ENCODE data around the gene GDPD4.

Gene GDPD4

GRCh38 chr11:77233011-77233410 is 68.5 kb downstream of the GDPD4 start:
- in situ Hi-C loops (cut with MboI; ENCODE audit: low pct_unique_long_range_greater_than_20kb, low sequenced_read_pairs, unreplicated experiment) = no loop called here
- DNase-seq (ENCODE audit: low spot score) = no peak
- TF ChIP-seq, protein P1, sequence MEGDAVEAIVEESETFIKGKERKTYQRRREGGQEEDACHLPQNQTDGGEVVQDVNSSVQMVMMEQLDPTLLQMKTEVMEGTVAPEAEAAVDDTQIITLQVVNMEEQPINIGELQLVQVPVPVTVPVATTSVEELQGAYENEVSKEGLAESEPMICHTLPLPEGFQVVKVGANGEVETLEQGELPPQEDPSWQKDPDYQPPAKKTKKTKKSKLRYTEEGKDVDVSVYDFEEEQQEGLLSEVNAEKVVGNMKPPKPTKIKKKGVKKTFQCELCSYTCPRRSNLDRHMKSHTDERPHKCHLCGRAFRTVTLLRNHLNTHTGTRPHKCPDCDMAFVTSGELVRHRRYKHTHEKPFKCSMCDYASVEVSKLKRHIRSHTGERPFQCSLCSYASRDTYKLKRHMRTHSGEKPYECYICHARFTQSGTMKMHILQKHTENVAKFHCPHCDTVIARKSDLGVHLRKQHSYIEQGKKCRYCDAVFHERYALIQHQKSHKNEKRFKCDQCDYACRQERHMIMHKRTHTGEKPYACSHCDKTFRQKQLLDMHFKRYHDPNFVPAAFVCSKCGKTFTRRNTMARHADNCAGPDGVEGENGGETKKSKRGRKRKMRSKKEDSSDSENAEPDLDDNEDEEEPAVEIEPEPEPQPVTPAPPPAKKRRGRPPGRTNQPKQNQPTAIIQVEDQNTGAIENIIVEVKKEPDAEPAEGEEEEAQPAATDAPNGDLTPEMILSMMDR (IDR thresholded peaks at IDR 0.05; ENCODE audit: extremely low read depth, insufficient read depth, missing control alignments) = no peak

DNA sequence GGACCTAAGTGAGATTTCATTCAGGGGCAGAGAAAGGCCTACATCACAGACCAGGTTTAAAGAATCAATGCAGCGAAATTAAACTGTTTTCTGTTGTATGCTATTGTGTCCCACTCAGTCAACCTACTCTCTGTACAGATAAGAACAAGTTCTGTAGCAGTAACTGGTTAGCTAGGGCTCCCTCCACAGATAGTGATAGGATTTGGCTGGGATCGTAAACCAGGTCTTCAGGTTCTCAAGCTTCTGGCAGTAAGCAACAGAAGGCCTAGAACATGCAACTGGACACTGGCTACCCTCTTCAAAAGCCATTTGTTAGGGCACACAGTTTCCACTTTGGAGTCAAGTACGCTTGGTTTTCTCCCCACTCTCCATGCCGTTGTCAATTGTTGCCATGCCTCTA is 69.2 kb downstream of the GDPD4 start:
- no peak for DNase-seq (ENCODE audit: low spot score)
- in situ Hi-C loops (cut with MboI; ENCODE audit: low pct_unique_long_range_greater_than_20kb, low sequenced_read_pairs, unreplicated experiment) = no loop called here
- TF ChIP-seq, protein P1 (IDR thresholded peaks at IDR 0.05; ENCODE audit: extremely low read depth, insufficient read depth, missing control alignments) = no peak

DNA sequence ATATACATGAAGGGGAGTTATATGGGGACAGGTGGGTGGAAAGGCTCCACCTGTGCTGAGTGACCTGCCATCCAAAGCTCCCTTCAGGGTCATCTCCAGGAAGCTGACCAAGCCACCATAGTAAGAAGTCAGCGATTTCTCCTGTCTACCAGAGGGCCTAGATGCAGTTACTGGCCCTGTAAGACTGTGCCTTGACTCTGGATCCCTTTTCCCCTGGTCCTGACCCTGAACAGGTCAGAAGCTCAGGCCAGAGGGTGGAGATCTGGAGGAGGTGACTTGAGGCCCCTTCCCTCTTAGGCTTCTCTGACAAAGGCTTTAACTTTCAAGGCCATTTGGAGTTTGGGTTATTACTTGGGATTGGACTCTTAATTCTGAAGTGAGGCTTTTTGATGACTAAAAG is 69.7 kb downstream of the GDPD4 start:
- TF ChIP-seq, protein P1 (IDR thresholded peaks at IDR 0.05; ENCODE audit: extremely low read depth, insufficient read depth, missing control alignments) = no peak
- DNase-seq (ENCODE audit: low spot score) = no peak
- in situ Hi-C loops (cut with MboI; ENCODE audit: low pct_unique_long_range_greater_than_20kb, low sequenced_read_pairs, unreplicated experiment) = no loop called here

DNA sequence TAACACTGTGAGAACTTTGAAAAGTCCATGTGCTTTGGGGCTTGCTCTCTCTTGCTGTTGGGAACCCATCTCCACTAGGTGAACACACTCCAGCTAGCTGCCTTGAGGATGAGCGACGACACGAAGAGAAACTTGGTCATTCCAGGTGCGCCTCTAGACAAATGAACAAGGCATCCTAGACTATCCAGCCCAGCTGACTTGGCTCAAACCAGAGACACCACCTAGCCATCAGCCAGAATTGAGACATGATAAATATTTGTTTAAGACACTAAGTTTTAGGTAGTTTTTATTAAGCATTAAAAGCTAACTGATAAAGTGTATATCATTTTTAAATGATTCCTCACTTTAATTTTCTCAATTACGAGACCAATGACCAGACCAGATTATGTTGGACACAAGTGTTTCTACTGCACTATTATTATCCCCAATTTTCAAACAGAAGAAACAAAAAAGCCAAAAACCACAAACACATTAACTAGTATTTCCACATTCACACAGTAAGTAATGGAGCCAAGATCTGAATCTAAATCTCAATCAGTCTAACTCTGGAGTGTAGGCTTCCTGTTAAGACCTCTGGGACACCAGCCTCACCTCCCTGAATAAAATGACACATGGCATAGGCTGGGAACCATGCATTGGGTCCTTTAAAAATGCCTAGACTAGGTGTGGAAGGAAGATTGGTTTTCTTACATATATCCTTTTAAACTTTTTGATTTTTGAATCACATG is 70.4 kb downstream of the GDPD4 start:
- TF ChIP-seq, protein P1 (IDR thresholded peaks at IDR 0.05; ENCODE audit: extremely low read depth, insufficient read depth, missing control alignments) = no peak
- DNase-seq (ENCODE audit: low spot score) = no peak
- in situ Hi-C loops (cut with MboI; ENCODE audit: low pct_unique_long_range_greater_than_20kb, low sequenced_read_pairs, unreplicated experiment) = no loop called here

- in situ Hi-C loops (cut with MboI; ENCODE audit: low pct_unique_long_range_greater_than_20kb, low sequenced_read_pairs, unreplicated experiment) = no loop called here
- DNase-seq (ENCODE audit: low spot score) = no peak
- TF ChIP-seq, protein P1 (IDR thresholded peaks at IDR 0.05; ENCODE audit: extremely low read depth, insufficient read depth, missing control alignments) = no peak
Measured at GRCh38 chr11:77223797-77224196, 77.7 kb downstream of the GDPD4 start.

GRCh38 chr11:77217156-77217555 is 84.3 kb downstream of the GDPD4 start:
- in situ Hi-C loops (cut with MboI; ENCODE audit: low pct_unique_long_range_greater_than_20kb, low sequenced_read_pairs, unreplicated experiment) = no loop called here
- no peak for DNase-seq (ENCODE audit: low spot score)
- TF ChIP-seq, protein P1 (IDR thresholded peaks at IDR 0.05; ENCODE audit: extremely low read depth, insufficient read depth, missing control alignments) = no peak
